Uterus (tissue), 4 donors: Measurements from ENCODE around the gene DHRS3. TPM values are rescaled to one million over a fixed set of nuclear protein-coding genes. Genes with fewer than 3 reads are reported as not detected.

ENCODE experiments used
- DNase-seq, 2 donors: peaks; one replicate each; pipeline ENCODE4 v3.0.0-alpha.2; 2019 to 2020
- H3K27ac ChIP-seq, 2 donors: fragments of 200-600 bp; sonication (generic); 1 replicate in 1 of 2; 2 replicates in 1 of 2; pipeline ENCODE4 v1.5.1; 2016 to 2018
- H3K27me3 ChIP-seq, 2 donors: fragments of 200-600 bp; sonication (generic); one replicate each; pipeline ENCODE4 v1.5.1; 2018 to 2019; ENCODE audit warnings: control low read depth in 1 of 2
- H3K36me3 ChIP-seq, 2 donors: fragments of 200-600 bp; sonication (generic); one replicate each; pipeline ENCODE4 v1.5.1; 2019; ENCODE audit warnings: control low read depth in 1 of 2
- H3K4me1 ChIP-seq, 2 donors: fragments of 200-600 bp; sonication (generic); one replicate each; pipeline ENCODE4 v1.5.1; 2018 to 2019; ENCODE audit warnings: control low read depth in 1 of 2
- H3K4me3 ChIP-seq, 2 donors: fragments of 200-600 bp; sonication (generic); 1 replicate in 1 of 2; 2 replicates in 1 of 2; pipeline ENCODE4 v1.5.1; 2018 to 2019; ENCODE audit warnings: mild to moderate bottlenecking in 1 of 2
- H3K9me3 ChIP-seq, 2 donors: fragments of 200-600 bp; sonication (generic); one replicate each; pipeline ENCODE4 v1.5.1; 2019; ENCODE audit warnings: control low read depth in 1 of 2
- CTCF ChIP-seq, 4 experiments: fragments of 200-600 bp in 2 of 4; fragments of 450-650 bp in 2 of 4; sonication (generic) in 2 of 4; IDR thresholded peaks; one replicate each; pipeline ENCODE4 v1.5.1; 2016 to 2019; ENCODE audit warnings: antibody characterized with exemption in 4 of 4, mild to moderate bottlenecking in 2 of 4, moderate library complexity in 1 of 4
- POLR2A ChIP-seq, 2 donors: fragments of 450-650 bp; IDR thresholded peaks; one replicate each; pipeline ENCODE4 v1.6.1; 2016; ENCODE audit warnings: antibody characterized with exemption in 2 of 2, mild to moderate bottlenecking in 1 of 2, moderate library complexity in 1 of 2
- intact Hi-C: fragments of 100-400 bp; cut with DNase I; formaldehyde crosslinking; loops from one replicate; pipeline ENCODE4 v1.15.1; 2023; ENCODE audit warnings: low total_unique reads
- total RNA-seq, 4 donors: library from RNA; depleted of rRNA in 3 of 4; stranded (reverse); fragments of >200 nt in 3 of 4; gene quantifications; one replicate each; pipeline versions ENCODE4 v1.1.0 to v1.2.4, GENCODE V29; 2014 to 2023
- donor health status: DM: yes; HTN: yes; CAD: no.

DHRS3 gene
- total RNA-seq, 4 donors from 2014 or later: 12.6 to 82.0 (median 51.5) TPM

GRCh38 chr1:12584900-12585525 lies 33.0 kb downstream of the DHRS3 start:
- intact Hi-C loops: no loop called here
- H3K27me3 ChIP-seq: no peaks in the 10 kb centered on the region
- H3K4me3 ChIP-seq: no peak overlapping the region
- DNase-seq: no peak
- H3K27ac ChIP-seq: no peak overlapping the region
- no peaks in the 10 kb centered on the region for H3K9me3 ChIP-seq
- no peaks in the 10 kb centered on the region for H3K4me1 ChIP-seq
- TF ChIP-seq POLR2A (IDR thresholded peaks at IDR 0.05) (no peak), CTCF (IDR thresholded peaks at IDR 0.05) (no peak)
- no peaks in the 10 kb centered on the region for H3K36me3 ChIP-seq

DNA sequence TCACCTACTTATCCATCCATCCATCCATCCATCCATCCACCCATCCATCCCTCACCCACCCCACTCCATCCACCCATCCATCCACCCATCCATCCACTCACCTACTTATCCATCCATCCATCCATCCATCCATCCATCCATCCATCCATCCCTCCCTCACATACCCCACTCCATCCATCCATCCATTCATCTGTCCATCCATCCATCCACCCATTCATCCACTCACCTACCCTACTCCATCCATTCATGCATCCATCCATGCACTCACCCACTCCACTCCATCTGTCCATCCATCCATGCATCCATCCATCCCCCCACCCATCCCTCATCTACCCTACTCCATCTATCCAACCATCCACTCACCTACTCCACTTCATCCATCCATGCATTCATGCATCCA lies 34.5 kb downstream of the DHRS3 start:
- no peak for DNase-seq
- intact Hi-C loops: no loop called here
- Histone ChIP-seq H3K36me3 (no peaks in the 10 kb centered on the region), H3K27ac (no peak overlapping the region), H3K4me1 (no peaks in the 10 kb centered on the region), H3K27me3 (no peaks in the 10 kb centered on the region), H3K9me3 (no peaks in the 10 kb centered on the region), H3K4me3 (no peak overlapping the region)
- TF ChIP-seq CTCF (IDR thresholded peaks at IDR 0.05) (no peak), POLR2A (IDR thresholded peaks at IDR 0.05) (no peak)

DNA sequence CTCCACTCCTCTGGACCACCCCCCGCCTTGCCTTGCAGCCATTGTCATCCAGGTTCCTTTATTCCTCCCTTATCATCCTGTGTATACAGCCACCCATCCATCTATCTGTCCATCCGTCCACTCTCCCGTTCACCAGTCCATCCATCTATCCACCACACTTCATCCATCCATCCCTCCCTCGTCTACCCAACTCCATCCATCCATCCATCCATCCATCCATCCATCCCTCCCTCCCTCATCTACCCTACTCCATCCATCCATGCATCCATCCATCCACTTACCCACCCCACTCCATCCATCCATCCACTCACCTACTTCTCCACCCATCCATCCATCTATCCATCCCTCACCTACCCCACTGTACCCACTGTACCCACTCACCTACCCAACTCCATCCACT lies 35.4 kb downstream of the DHRS3 start:
- Histone ChIP-seq H3K27ac (no peak overlapping the region), H3K27me3 (no peaks in the 10 kb centered on the region), H3K9me3 (no peaks in the 10 kb centered on the region), H3K36me3 (no peaks in the 10 kb centered on the region), H3K4me3 (no peak overlapping the region), H3K4me1 (no peaks in the 10 kb centered on the region)
- no peak for DNase-seq
- intact Hi-C loops: no loop called here
- no peak for TF ChIP-seq CTCF (IDR thresholded peaks at IDR 0.05)
- TF ChIP-seq POLR2A (IDR thresholded peaks at IDR 0.05): no peak

DNA sequence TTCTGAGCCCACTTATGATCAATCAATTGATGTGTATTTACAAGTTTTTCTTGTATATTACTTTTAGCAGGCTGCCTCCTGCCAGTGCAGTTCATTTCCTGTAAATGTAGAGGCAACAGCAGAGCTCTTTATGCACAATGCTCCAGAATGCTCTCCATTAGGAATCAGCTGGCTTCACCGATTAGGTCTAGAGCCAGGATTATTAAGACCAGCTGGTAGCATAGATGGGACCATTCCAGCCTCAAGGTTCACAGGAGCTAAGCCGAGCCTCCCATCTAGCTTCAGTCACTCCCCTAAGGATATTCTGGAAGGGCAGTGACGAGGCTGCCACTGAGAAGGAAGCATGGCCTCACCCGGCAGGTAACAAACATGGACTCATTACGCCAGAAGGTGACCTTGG lies 36.8 kb downstream of the DHRS3 start:
- no peaks in the 10 kb centered on the region for H3K9me3 ChIP-seq
- H3K27ac ChIP-seq: no peak overlapping the region
- TF ChIP-seq CTCF (IDR thresholded peaks at IDR 0.05) (no peak), POLR2A (IDR thresholded peaks at IDR 0.05) (no peak)
- intact Hi-C loops: no loop called here
- no peaks in the 10 kb centered on the region for H3K4me1 ChIP-seq
- no peaks in the 10 kb centered on the region for H3K27me3 ChIP-seq
- no peak overlapping the region for H3K4me3 ChIP-seq
- H3K36me3 ChIP-seq: no peaks in the 10 kb centered on the region
- DNase-seq: no peak

DNA sequence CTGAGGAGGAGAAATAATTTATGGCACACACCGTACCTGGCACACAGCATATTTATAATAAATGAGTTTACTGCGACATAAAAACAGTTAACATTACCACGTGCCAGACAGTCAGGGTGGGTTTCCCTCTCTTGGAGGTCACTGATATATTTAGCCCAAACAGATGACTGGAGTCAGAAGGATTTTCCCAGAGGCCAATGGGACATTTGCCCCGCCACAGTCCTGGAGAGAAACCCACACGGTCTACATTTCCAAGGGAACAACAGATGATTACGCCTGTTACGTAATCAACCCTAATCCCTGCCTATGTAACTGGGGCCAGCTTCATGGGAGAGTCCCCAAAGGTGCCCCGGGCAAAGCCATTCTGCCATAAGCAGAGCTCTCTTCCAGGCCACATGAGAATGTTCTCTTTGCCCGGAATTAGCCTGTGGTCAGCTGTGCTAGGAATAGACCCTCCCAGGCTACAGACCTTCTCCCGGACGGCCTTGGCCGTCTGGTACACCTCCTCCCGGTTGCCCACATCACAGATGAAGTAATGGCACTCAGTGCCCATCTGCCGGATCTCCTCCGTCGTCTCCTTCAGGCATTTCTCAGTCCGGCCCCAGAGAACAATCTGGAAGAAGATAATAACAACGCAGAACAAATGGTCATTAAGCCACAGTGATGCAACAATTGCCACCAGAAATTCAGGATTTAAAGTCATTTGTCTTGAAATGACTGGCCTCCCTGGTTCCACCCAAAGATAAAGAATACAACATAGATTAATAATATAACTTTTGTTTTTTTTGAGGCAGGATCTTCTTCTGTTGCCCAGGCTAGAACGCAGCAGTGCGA lies 37.7 kb downstream of the DHRS3 start:
- Histone ChIP-seq H3K36me3 (no peaks in the 10 kb centered on the region), H3K27ac (peak overlapping the region; percentile 10 to 40), H3K9me3 (no peaks in the 10 kb centered on the region), H3K4me3 (no peak overlapping the region), H3K4me1 (no peaks in the 10 kb centered on the region), H3K27me3 (no peaks in the 10 kb centered on the region)
- TF ChIP-seq CTCF (IDR thresholded peaks at IDR 0.05) (no peak), POLR2A (IDR thresholded peaks at IDR 0.05) (no peak)
- intact Hi-C loops: no loop called here
- peak in 1 of 2 donors; percentile 44 for DNase-seq
